Esophagus squamous epithelium (tissue), 4 donors: ENCODE measurements around the gene BICD2.

Experiments
- POLR2A ChIP-seq, 4 donors: fragments of 450-650 bp; IDR thresholded peaks; one replicate each; pipeline ENCODE4 v1.6.1; 2017; ENCODE audit warnings: antibody characterized with exemption in 4 of 4, mild to moderate bottlenecking in 4 of 4, moderate library complexity in 3 of 4
- TF ChIP-seq, protein P1 (sequence below), 6 experiments: fragments of 450-650 bp in 4 of 6; fragments of 200-600 bp in 2 of 6; sonication (generic) in 2 of 6; IDR thresholded peaks; one replicate each; pipeline ENCODE4 v1.5.1; 2016 to 2019; ENCODE audit warnings: antibody characterized with exemption in 6 of 6, mild to moderate bottlenecking in 4 of 6, moderate library complexity in 4 of 6

DNA sequence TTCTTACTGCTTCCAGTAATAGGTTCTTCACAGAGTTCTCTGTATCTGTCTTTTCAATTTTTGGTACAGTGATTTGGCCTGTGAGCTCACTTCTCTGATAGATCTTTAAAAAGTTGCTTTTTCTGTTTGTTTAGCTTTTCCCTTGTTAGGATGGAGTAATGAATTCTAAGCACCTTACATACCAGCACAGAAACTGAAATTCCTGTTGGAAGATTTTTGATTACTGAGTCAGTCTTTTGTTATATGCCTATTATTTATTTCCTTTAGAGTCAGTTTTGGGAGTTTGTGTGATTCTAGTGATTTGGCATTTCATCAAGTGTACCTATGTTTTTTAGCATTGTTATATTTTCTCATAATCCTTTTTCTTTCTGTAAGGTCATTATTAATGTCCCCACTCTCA, 57.1 kb downstream of the BICD2 start:
- TF ChIP-seq, protein P1, sequence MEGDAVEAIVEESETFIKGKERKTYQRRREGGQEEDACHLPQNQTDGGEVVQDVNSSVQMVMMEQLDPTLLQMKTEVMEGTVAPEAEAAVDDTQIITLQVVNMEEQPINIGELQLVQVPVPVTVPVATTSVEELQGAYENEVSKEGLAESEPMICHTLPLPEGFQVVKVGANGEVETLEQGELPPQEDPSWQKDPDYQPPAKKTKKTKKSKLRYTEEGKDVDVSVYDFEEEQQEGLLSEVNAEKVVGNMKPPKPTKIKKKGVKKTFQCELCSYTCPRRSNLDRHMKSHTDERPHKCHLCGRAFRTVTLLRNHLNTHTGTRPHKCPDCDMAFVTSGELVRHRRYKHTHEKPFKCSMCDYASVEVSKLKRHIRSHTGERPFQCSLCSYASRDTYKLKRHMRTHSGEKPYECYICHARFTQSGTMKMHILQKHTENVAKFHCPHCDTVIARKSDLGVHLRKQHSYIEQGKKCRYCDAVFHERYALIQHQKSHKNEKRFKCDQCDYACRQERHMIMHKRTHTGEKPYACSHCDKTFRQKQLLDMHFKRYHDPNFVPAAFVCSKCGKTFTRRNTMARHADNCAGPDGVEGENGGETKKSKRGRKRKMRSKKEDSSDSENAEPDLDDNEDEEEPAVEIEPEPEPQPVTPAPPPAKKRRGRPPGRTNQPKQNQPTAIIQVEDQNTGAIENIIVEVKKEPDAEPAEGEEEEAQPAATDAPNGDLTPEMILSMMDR (IDR thresholded peaks at IDR 0.05): no peak
- no peak for TF ChIP-seq POLR2A (IDR thresholded peaks at IDR 0.05)
